GM18873 (cell line): ENCODE measurements around the gene SETD4.
"Not testable (repeated sequence)": the region's sequence is repeated elsewhere in the genome, so short reads cannot be mapped to it uniquely, and the experiment has no call there.

Experiments
- ATAC-seq: cut with Tn5 transposase; IDR thresholded peaks from one replicate; pipeline ENCODE4 v1.9.1; 2021; ENCODE audit warnings: mild to moderate bottlenecking, moderate library complexity, moderate number of reproducible peaks; ENCODE audit not compliant: unreplicated experiment, low FRiP score

The SETD4 gene, protein sequence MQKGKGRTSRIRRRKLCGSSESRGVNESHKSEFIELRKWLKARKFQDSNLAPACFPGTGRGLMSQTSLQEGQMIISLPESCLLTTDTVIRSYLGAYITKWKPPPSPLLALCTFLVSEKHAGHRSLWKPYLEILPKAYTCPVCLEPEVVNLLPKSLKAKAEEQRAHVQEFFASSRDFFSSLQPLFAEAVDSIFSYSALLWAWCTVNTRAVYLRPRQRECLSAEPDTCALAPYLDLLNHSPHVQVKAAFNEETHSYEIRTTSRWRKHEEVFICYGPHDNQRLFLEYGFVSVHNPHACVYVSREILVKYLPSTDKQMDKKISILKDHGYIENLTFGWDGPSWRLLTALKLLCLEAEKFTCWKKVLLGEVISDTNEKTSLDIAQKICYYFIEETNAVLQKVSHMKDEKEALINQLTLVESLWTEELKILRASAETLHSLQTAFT

DNA sequence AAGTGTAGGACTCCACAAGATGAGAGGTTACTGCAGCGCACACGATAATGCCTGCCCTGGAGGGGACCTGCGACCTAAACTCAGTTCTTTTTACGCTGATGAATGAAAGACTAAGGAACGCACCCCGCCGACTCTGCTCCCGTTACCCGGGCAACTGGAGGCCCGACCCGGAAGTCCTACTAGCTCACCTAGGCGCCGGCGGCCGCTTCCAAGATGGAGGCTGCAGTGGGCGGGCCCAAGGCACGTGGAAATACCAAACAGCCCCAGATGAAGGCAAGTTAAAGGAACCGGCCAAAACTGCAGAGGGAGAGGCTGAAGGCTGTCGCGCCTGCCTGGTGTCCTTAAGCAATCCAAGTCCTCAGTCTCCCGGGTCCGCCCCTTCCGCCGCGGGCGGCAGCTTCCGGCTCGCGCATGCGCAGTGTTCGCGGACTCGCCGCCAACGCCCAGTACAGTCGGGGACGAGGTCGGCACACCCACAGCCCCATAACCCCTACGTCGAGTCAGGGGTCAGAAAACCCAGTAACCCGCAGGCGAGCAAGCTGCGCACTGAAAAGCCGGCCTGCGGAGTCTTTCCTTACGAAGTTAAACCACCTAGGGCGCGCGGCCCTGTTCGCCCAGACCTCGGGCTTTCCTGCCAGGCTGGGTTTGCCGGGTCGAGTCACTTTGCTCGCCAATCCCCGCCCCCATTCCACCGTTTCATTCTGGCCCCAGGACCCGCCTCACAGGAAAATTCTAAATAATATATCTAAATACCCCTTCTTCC lies at the start of gene SETD4:
TSS of gene SETD4 (minus strand) at position 368 of the 763 bp plus-strand sequence. CDS start 1,638 bp downstream, outside the sequence.
- peak; percentile 86 for ATAC-seq

DNA sequence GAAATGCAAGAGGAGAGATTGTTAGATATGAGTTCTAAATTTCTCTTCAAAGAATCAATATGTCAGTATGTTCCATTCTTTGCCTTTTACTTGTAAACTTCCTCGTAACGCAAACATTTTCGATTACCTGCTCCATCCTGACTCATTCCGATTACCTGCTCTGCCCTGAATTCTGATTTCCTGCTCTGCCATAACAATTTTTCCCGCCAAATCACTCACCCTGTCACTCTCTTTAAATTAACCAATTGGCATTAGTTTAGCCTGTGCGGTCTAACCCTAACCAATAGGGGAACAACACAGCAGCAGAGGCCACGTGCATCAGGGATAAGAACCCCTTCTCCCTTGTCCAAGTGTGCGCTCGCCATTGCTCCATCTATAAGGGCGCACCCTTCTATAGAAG lies 49.5 kb upstream of the SETD4 start:
- ATAC-seq, result no peak

DNA sequence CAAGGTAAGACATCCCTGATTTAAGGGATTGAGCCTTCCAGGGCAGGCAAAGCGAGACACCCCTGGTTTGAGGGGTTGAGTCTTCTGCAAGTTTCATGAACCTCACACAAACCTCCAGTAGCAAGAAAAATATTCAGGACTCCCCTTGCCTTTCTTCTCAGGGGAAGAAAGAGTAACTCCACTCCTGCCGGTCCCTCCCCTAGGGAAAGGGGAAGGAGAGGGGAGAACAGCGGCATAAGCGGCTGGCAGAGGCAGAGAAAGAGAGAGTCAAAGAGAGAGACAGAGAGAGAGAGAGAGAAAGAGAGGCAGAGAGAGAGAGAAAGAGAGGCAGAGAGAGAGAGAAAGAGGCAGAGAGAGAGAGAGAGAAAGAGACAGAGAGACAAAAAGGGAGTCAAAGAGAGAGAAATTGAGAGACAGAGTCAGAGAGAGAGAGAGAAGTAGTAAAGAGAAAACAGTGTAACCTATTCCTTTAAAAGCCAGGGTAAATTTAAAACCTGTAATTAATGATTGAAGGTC lies 45.1 kb upstream of the SETD4 start:
- ATAC-seq, result no peak

DNA sequence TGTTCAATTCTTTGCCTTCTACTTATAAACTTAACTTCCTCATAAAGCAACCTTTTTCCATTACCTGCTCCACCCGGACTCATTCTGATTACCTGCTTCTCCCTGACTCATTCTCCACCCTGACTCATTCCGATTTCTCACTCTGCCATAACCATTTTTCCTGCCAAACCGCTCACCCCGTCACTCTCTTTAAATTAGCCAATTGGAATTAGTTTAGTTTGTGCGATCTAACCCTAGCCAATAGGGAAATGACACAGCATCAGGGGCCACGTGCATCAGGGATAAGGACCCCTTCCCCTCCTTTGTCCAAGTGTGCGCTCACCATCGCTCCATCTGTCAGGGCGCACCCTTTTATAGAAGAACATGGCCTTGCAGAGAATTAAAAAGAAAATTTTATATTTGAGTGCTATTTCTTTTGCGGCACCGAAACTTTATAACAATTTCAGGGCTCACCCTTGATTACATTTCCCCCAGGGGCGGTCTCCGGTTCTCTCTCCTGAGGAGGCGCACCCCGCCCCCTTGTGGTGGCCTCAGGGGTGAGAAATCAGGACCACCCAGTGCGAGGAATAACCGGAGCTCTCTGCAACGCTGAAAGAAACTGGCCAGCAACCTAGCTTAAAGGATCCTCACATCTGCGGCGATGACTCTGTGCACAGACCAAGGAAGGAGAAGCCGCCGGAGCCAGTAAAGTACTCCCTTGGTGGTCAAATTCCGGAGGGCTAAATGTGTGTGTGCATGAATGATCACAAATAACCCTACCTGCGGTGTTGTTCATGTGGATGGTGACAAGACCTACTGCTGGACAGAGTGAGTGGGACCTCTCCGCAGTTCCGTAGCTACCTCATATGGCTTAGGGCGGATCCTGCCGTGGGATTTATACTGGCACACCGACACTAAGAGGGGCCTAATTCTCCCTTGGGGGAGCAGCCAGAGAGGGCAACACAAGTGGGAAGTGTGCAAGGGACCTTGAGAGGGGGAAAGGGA lies 44.3 kb upstream of the SETD4 start:
- ATAC-seq, result no peak

DNA sequence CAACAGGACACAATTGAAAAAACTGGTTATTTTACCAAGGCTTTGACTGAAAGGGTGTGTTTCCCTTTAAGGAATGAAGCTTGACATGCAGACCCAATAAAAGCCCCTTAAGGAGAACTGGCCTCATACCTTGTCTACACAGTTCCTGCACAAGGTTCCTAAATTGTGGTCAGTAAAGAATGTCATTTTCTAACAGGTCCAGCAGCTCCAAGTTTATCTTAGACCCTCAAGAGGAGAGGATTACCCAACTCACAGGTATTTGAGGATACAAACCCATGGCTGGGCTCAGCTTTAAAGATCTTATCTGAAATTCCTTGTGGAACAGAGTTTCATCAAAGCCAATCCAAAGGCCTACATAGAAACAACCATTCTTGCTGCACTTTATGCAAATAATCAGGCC lies 43.1 kb upstream of the SETD4 start:
- ATAC-seq, result no peak

DNA sequence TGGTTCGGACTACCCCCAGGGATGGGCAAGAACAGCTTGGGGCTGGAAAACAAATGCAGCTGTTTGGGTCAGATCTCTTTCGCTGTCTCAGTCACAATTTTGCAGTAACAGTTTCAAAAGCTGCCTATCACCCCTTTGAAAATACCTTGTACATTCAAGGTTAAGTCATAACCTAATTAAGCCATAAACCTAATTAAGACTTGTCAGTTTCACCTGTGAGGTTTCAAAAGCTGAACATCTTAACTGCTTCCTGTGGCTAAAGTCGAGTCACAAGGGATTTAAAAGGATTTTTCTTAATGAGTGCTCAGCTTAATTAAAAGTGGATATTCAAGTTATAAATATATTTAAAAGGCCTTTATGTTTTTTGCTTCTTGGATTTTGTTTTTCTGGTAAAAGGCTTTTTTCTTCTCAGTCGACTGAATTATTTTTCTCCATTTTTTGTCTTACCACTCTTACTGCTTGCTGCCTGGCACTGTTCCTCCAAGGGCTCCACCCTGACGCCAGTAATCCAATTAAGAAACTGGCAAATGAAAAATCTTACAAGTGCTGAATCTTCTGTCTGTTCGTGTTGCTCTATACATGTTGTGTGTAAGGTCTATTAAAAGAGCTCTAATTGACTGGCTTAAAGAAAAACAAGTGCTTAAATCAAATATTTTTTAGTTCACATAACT lies 40.8 kb upstream of the SETD4 start:
- no peak for ATAC-seq

DNA sequence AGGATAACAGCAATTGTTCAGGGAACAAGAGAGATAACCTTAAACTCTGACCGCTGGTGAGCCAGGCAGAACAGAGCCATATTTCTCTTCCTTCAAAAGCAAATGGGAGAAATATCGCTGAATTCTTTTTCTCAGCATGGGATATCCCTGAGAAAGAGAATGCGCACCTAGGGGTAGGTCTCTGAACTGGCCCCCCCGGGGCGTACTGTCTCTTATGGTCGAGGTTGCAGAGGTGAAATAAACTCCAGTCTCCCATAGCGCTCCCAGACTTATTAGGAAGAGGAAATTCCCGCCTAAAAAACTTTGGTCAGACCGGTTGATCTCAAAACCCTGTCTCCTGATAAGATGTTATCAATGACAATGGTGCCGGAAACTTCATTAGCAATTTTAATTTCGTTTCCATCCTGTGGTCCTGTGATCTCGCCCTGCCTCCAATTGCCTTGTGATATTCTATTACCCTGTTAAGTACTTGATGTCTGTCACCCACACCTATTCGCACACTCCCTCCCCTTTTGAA lies 39.4 kb upstream of the SETD4 start:
- ATAC-seq, result not testable (repeated sequence)

DNA sequence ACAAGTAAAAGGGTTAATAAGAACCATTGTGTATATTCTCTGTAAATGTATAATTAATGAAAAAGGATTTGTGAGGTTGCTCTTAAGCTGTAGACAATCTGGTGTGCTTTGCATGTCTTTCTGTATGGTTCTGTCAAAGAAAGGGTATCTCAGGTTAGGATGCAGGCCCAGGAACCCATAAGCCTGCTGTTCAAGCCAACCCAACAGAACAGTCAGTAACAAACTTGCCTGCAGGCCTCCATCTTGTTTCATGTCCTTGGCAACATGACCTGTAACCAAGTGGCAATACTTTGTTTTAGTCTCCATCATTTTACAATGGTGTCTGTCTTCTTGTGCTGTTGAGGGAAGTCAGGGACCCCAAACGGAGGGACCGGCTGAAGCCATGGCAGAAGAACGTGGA lies 38.7 kb upstream of the SETD4 start:
- no peak for ATAC-seq

DNA sequence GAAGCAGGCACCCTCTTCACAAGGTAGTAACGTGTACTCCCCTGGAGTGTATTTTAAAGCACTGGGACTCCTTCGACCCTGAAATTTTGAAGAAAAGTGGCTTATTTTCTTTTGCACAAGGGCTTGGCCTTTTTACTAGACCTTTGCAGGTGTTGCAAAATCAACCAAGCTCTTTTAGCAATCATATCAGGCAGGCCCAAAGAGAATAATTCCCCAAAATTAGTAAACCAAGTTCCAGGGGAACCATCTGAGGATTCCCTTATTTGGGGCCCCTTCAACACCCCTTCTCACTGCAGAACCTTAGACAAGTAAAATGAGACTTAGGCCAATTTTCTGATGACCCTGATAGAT lies 37.8 kb upstream of the SETD4 start:
- no peak for ATAC-seq

DNA sequence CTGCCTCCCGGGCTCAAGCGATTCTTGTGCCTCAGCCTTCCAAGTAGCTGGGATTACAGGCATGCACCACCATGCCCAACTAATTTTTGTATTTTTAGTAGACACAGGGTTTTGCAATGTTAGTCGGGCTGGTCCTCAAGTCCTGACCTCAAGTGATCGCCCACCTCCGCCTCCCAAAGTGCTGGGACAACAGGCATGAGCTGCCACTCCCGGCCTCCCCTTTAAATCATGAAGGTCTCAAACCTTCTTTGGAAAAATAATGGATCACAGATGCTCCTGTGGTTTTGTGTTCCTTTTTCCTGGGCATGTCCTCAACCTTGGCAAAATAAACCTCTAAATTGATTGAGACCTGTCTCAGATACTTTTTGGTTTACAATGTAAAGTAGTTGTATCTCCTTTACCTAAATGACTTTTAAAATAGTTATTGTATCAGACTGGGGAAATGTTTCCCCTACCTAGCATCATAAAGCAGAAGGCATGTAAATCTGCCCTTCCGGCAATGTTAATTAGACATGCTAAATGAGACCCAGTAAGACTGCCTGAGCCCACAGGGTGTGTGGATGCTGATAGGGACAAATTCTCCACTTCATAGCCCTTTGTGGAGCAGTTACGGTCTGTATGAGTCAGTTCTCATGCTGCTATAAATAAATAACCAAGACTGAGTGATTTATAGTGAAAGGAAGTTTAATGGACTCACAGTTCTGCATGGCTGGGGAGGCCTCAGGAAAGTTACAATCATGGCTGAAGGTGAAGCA lies 37.3 kb upstream of the SETD4 start:
- no peak for ATAC-seq

DNA sequence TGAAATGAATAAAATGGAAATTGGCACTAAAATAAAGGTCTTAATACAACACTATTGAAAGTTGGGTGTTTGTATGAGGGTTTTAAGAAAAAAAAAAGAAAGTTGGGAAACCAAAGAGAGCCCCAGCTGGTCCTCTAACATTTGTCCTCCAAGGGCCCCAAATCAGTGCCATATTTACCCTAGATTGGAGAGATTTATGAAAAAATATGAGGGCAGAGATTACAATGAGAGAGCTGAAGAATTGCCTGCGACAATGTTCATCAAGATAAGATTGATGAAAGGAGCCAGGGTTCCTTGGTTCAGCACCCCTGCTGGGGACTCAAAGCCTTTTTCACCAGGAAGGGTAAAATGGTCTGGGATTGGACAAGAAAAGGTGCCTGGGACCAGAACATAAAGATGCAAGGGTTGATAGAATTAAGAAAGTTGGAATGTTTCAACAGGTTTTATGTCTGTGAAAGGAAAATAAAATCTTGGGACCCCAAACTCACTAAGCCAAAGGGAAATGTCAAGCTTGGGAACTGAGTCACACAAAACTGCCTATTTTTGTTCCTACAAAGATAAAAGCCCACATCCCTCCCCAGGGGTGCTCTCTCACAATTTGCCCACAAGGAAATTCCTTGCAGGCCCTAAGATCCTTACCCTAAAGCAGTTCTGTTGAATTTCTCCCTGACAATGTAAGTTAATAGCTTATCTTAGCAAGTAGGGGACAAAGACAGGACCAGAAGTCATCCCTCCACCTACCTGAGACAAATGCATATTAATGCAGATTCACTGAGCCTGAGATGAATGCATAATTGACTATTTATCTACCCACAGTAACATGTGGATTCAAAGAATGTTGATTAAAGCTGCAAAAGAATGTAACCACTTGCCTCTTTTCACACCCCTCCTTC lies 36.3 kb upstream of the SETD4 start:
- no peak for ATAC-seq

DNA sequence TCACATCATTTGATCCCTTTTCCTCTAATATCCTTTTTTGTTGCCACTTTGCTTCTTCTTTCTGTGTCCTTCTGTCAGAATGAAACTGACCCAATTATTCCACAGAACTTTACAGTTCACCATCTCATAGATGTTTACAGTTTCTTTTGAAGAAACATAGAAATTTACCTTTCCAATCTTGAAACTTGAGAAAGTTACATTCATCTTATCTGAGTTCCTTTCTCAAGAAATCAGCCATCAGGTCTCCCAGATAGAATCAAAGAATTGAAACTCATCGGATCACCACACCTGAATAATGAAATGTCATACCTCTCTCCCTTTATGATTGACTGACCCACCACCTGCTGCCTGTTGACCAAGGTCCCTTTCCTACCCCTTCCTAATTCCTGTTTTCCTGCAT lies 33.2 kb upstream of the SETD4 start:
- no peak for ATAC-seq

DNA sequence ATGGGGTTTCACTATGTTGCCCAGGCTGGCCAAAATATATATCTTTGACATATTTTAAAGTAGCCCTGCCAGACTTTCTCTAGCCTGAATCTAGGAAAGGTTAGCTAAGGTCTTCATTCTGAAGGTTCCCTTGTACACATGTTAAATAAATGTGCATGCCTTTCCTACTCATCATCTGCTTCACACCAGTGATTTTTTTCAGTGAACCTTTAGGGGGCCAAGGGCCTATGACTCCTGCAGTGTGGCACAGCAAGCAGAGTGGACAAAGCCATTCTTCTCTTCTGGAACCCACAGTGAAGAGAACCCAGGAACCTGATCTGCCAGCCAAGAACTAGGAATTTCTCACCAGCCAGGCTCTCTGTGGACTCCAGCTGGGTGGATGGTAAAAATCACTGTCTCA lies 32.4 kb upstream of the SETD4 start:
- ATAC-seq, result no peak

DNA sequence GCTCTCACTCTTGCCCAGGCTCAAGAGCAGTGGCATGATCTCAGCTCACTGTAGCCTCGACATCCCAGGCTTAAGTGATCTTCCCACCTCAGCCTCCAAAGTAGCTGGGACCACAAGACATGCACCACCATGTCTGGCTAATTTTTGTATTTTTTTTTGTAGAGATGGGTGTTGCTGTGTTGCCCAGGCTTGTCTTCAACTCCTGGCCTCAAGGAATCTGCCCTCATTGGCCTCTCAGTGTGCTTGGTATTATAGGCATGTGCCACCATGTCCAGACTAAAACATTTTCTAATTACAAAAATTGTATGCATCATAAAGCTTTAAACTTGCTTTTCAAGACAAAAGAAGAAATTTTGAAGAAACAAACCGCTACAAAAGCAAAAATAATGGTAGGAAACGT lies 29.6 kb upstream of the SETD4 start:
- ATAC-seq, result no peak

DNA sequence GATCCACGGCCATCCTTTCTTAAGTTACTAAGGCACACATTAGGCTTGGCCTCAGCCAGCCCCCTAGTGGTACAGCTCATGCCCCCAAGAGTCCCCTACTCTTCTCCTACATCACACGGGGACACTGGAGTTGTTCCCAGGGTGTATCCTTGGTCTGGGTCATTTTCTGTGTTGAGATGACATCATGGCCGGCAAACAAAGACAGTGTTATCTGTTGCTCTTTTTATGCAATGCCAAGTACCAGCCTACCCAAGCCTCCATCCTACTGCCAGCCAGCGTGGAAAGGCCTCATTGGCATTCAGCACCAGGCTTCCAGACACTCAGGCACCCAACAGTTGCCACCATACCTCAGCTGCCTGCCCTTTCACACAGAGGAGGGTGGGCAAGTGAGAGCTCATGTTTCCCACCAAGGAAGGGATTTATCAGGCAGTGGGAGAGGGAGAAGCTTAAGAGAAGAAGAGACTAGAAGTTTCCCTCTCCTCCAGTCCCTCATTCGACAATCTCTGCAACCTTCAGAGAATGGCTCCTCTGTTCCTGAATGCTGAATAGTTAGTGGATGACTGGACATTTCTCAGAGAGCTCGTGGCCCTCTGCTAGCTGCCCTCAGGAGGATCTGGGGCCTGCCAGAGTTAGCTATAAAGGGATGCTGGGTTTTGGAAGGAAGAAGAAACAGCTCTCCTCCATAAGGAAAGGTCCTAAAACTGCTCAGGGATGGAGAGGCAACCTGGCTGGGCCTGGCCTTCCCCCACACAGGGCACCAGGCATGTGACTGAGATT lies 27.2 kb upstream of the SETD4 start:
- ATAC-seq, result no peak

DNA sequence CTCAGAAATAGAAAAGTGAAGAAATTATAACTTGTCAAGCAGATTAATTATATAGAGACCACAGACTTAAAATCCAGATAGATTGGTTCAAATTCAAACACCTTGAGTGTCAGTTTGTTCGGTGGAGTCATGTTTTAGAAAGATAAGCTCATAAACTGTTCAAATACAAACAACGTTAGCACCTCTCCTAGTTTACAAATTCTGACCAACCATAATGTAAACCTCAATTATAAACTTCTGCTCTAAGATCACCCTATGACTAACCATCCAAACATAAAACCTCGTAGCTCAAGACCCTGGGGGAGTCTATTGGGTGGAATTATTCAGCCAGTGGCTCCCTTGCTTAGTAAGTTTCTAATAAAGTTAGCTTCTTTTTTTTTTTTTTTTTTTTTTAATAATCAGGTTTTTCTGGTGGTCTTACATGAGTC lies 21.9 kb upstream of the SETD4 start:
- no peak for ATAC-seq

DNA sequence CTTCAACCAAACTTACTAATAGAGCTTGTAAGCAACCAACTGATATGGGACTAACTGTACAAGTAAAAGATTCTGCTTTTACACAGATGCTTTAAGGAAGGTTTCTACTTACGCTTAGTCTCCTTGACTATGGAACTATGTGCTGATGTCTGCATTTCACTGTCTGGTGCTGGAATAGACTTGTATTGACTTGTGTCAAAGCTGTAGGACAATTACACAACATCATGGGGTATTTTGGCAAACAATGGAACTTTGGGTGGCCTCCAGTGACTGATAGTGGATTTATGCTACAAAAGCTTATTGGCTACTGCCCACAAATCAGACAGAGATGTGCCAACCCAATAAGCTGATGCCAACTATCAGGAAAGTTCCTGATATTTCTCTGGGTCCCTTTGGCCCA lies 20.1 kb upstream of the SETD4 start:
- ATAC-seq, result no peak
